Lower leg skin (tissue), 4 donors: ENCODE results near the gene CTNND2. TPM values are rescaled to one million over a fixed set of nuclear protein-coding genes. Genes with fewer than 3 reads are reported as not detected.

Source experiments
- DNase-seq, 2 donors: peaks; one replicate each; pipeline ENCODE4 v3.0.0-alpha.2; 2019; ENCODE audit warnings: low spot score in 2 of 2
- H3K4me3 ChIP-seq: fragments of 200-600 bp; sonication (generic); 2 replicates; pipeline ENCODE4 v1.5.1; 2017; ENCODE audit warnings: mild to moderate bottlenecking, low read depth; ENCODE audit not compliant: poor library complexity, severe bottlenecking
- POLR2A ChIP-seq, 2 donors: fragments of 450-650 bp; IDR thresholded peaks; one replicate each; pipeline ENCODE4 v1.6.1; 2016 to 2017; ENCODE audit warnings: antibody characterized with exemption in 2 of 2, mild to moderate bottlenecking in 1 of 2, moderate library complexity in 1 of 2
- WGBS, 2 donors: methylation state at CpG; one replicate each; pipeline ENCODE4 v1.1.5; 2018; 5-methylcytosine and 5-hydroxymethylcytosine counted together
- intact Hi-C: fragments of 100-400 bp; cut with DNase I; formaldehyde crosslinking; loops from one replicate; pipeline ENCODE4 v1.15.0; 2023; ENCODE audit warnings: low total_unique reads
- total RNA-seq, 4 donors: library from RNA; depleted of rRNA; stranded (reverse); fragments of >200 nt; gene quantifications; one replicate each; pipeline ENCODE4 v1.1.0, GENCODE V29; 2016
- TF ChIP-seq, protein P1 (sequence below), 3 donors: fragments of 450-650 bp; IDR thresholded peaks; one replicate each; pipeline ENCODE4 v1.5.1; 2016; ENCODE audit warnings: antibody characterized with exemption in 3 of 3, mild to moderate bottlenecking in 3 of 3, moderate library complexity in 2 of 3

Gene CTNND2
- total RNA-seq, 4 donors from 2014 or later = 0.21 to 2.9 (median 0.55) TPM

DNA sequence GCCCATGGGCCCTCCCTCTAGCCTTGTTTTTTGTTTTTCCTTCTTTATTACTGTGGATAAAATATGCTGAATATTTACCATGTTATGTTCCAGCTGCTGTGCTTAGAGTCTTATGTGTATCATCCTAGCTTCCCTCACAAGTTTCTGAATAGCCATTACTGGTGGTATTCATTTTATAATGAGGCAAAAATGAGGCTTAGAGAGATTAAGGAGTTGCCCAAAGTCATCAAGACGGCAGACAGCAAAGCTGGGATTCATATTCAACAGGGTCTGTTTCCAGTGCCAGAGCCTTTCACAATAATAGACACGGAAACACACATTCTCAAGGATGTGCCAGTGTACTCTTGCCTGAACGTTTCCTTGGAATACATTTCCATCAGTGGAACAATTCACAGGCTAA lies 258.1 kb downstream of the CTNND2 start:
- 39 to 42% methylated on average over 3 of the region's 3 CpGs for WGBS, 2 donors
- no peak overlapping the region for H3K4me3 ChIP-seq
- no peak for DNase-seq
- TF ChIP-seq, protein P1, sequence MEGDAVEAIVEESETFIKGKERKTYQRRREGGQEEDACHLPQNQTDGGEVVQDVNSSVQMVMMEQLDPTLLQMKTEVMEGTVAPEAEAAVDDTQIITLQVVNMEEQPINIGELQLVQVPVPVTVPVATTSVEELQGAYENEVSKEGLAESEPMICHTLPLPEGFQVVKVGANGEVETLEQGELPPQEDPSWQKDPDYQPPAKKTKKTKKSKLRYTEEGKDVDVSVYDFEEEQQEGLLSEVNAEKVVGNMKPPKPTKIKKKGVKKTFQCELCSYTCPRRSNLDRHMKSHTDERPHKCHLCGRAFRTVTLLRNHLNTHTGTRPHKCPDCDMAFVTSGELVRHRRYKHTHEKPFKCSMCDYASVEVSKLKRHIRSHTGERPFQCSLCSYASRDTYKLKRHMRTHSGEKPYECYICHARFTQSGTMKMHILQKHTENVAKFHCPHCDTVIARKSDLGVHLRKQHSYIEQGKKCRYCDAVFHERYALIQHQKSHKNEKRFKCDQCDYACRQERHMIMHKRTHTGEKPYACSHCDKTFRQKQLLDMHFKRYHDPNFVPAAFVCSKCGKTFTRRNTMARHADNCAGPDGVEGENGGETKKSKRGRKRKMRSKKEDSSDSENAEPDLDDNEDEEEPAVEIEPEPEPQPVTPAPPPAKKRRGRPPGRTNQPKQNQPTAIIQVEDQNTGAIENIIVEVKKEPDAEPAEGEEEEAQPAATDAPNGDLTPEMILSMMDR (IDR thresholded peaks at IDR 0.05) = no peak
- TF ChIP-seq POLR2A (IDR thresholded peaks at IDR 0.05) = no peak
- intact Hi-C loops = no loop called here

DNA sequence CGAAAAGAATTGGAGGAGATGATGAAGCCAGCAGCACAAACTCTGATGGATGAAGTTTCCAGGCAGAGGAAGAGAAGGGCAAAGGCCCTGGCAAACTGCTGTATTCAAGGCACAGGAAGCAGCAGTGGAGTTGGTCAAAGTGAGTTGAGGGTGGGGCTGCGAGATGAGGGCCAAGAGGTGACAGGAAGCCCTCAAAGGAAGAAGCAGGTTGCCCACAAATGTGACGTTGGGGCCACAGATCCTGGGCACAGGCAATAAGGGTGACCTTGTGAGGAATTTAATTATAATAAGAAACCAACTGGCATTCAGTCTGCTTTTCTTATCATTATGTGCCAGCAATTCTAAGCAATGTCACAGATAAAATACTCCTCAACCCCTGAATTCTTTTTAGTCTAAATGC lies 261.8 kb downstream of the CTNND2 start:
- intact Hi-C loops = no loop called here
- DNase-seq = no peak
- H3K4me3 ChIP-seq = no peak overlapping the region
- WGBS, 2 donors = 57 to 65% methylated on average over 3 of the region's 3 CpGs
- TF ChIP-seq, protein P1 (IDR thresholded peaks at IDR 0.05) = no peak
- no peak for TF ChIP-seq POLR2A (IDR thresholded peaks at IDR 0.05)

GRCh38 chr5:11640158-11640873 lies 263.9 kb downstream of the CTNND2 start:
- TF ChIP-seq, protein P1 (IDR thresholded peaks at IDR 0.05) = no peak
- TF ChIP-seq POLR2A (IDR thresholded peaks at IDR 0.05) = no peak
- H3K4me3 ChIP-seq = no peak overlapping the region
- WGBS, 2 donors = 59 to 70% methylated on average over 4 of the region's 4 CpGs
- intact Hi-C loops = no loop called here
- no peak for DNase-seq

DNA sequence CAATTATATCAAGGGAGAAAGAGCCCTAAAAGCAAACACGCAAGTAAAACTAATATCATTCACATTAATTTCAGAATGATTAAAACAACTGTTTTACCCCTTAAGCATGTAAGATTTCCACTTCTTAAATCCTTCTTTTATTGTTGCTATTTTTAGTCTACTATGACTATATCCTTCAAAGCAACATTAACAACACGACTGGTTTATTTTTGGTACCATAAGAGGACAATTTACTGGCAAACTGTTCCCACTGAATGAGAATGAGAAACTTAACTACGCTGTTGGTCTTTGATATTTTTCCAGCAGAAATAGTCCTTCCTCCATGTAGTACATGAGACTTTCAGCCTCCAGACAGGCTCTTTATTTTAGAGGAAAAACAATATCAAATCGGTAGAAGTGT lies 281.5 kb downstream of the CTNND2 start:
- DNase-seq = no peak
- no peak for TF ChIP-seq POLR2A (IDR thresholded peaks at IDR 0.05)
- TF ChIP-seq, protein P1 (IDR thresholded peaks at IDR 0.05) = no peak
- H3K4me3 ChIP-seq = no peak overlapping the region
- intact Hi-C loops = no loop called here
- 83 to 86% methylated on average over 4 of the region's 4 CpGs for WGBS, 2 donors

DNA sequence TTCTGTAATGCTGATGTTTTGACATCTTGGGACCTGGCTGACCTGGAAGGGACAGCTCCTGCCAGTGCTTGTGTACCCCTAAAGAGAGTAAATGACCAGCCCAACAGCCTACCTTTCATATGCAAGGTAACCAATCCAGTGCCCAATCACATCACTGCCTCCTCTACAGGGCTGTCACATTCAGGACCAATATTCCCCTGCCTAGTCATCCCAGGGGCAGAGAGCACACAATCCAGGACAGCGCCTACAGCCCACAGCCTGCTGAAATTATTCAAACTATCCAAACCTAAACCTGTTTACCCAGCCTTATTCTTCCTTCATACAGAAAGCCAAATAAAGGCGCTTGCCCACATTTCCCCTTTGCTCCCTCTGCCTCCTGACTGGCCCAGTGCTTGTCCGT lies 284.1 kb downstream of the CTNND2 start:
- no peak for DNase-seq
- intact Hi-C loops = no loop called here
- TF ChIP-seq, protein P1 (IDR thresholded peaks at IDR 0.05) = no peak
- TF ChIP-seq POLR2A (IDR thresholded peaks at IDR 0.05) = no peak
- no peak overlapping the region for H3K4me3 ChIP-seq
- WGBS, 2 donors = 80 to 89% methylated on average over 3 of the region's 3 CpGs
